HL-60 (cell line): Measurements from ENCODE around the gene ACOXL.

ENCODE experiments used
- DNase-seq, 2 experiments: peaks; one replicate each; pipeline ENCODE4 v3.0.0-alpha.2; 2010 to 2020; ENCODE audit warnings: low read depth in 1 of 2, low spot score in 1 of 2
- H3K27ac ChIP-seq: fragments of 250-450 bp; sonication (Bioruptor Pico); replicated peaks from 2 replicates; pipeline ENCODE4 v1.5.1; 2020; ENCODE audit warnings: mild to moderate bottlenecking, moderate library complexity
- H3K27me3 ChIP-seq: fragments of 250-450 bp; sonication (Bioruptor Pico); 2 replicates; pipeline ENCODE4 v1.5.1; 2021; ENCODE audit warnings: mild to moderate bottlenecking, moderate library complexity; ENCODE audit not compliant: insufficient read depth, poor library complexity, severe bottlenecking
- H3K4me3 ChIP-seq: replicated peaks from 2 replicates; pipeline ENCODE4 v1.5.1; 2011; ENCODE audit warnings: mild to moderate bottlenecking, control low read depth, low read length; ENCODE audit not compliant: insufficient read depth
- GABPA ChIP-seq: IDR thresholded peaks from 2 replicates; pipeline ENCODE4 v1.6.1; 2012; ENCODE audit warnings: low read depth
- POLR2AphosphoS5 ChIP-seq: IDR thresholded peaks from 2 replicates; pipeline ENCODE4 v1.6.1; 2012; ENCODE audit warnings: low read depth
- SPI1 ChIP-seq: IDR thresholded peaks from 2 replicates; pipeline ENCODE4 v1.6.1; 2012; ENCODE audit warnings: low read depth, mild to moderate bottlenecking, borderline replicate concordance
- TF ChIP-seq, protein P1 (sequence below): IDR thresholded peaks from 2 replicates; pipeline ENCODE4 v1.6.1; 2012; ENCODE audit warnings: low read depth; ENCODE audit not compliant: insufficient replicate concordance
- TF ChIP-seq, protein P2 (sequence below): IDR thresholded peaks from one replicate; pipeline ENCODE4 v1.5.1; 2011; ENCODE audit warnings: low read length, control low read depth, inconsistent platforms; ENCODE audit not compliant: insufficient read depth

The ACOXL gene

DNA sequence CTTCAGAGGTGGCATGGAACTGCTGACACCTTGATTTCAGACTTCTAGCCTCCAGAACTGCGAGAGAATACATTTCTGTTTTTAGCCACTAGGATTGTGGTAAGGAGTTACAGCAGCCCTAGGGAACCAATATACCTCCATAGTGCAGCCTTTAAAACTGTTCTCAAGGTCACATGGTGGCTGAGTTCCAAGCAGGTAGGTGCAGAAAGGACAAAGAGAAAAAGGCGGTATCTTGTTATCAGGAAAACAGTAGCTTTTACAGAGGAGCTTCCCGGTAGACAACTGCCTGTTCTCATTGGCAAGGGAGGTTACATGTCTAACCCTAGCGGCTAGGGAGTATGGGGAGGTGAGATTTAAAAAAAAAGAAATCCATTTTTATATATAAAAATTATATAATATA lies 292.1 kb downstream of the ACOXL start:
- no peaks in the 10 kb centered on the region for H3K27me3 ChIP-seq
- peak overlapping the region; percentile 84 for H3K27ac ChIP-seq
- H3K4me3 ChIP-seq = no peak overlapping the region
- TF ChIP-seq GABPA = no peak
- no peak for DNase-seq

DNA sequence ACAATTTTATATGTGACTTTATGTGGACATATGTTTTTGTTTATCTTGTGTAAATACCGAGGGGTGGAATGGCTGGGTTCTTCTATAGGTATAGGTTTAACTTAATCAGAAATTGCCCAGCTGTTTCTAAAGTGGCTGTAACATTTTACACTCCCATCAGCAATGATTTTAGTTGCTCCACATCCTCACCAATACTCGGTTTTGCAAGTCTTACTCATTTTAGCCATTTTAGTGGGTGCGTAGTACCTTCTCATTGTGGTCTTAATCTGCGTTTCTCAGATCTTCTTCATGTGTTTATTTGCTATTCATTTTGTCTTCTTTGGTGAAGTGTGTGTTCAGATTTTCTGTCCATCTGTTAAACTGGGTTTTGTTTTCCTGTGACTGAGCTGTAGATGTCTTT lies 292.9 kb downstream of the ACOXL start:
- TF ChIP-seq, protein P1, sequence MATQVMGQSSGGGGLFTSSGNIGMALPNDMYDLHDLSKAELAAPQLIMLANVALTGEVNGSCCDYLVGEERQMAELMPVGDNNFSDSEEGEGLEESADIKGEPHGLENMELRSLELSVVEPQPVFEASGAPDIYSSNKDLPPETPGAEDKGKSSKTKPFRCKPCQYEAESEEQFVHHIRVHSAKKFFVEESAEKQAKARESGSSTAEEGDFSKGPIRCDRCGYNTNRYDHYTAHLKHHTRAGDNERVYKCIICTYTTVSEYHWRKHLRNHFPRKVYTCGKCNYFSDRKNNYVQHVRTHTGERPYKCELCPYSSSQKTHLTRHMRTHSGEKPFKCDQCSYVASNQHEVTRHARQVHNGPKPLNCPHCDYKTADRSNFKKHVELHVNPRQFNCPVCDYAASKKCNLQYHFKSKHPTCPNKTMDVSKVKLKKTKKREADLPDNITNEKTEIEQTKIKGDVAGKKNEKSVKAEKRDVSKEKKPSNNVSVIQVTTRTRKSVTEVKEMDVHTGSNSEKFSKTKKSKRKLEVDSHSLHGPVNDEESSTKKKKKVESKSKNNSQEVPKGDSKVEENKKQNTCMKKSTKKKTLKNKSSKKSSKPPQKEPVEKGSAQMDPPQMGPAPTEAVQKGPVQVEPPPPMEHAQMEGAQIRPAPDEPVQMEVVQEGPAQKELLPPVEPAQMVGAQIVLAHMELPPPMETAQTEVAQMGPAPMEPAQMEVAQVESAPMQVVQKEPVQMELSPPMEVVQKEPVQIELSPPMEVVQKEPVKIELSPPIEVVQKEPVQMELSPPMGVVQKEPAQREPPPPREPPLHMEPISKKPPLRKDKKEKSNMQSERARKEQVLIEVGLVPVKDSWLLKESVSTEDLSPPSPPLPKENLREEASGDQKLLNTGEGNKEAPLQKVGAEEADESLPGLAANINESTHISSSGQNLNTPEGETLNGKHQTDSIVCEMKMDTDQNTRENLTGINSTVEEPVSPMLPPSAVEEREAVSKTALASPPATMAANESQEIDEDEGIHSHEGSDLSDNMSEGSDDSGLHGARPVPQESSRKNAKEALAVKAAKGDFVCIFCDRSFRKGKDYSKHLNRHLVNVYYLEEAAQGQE = no peak
- TF ChIP-seq POLR2AphosphoS5 = no peak
- TF ChIP-seq GABPA = no peak
- TF ChIP-seq, protein P2, sequence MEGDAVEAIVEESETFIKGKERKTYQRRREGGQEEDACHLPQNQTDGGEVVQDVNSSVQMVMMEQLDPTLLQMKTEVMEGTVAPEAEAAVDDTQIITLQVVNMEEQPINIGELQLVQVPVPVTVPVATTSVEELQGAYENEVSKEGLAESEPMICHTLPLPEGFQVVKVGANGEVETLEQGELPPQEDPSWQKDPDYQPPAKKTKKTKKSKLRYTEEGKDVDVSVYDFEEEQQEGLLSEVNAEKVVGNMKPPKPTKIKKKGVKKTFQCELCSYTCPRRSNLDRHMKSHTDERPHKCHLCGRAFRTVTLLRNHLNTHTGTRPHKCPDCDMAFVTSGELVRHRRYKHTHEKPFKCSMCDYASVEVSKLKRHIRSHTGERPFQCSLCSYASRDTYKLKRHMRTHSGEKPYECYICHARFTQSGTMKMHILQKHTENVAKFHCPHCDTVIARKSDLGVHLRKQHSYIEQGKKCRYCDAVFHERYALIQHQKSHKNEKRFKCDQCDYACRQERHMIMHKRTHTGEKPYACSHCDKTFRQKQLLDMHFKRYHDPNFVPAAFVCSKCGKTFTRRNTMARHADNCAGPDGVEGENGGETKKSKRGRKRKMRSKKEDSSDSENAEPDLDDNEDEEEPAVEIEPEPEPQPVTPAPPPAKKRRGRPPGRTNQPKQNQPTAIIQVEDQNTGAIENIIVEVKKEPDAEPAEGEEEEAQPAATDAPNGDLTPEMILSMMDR = no peak
- TF ChIP-seq SPI1 = no peak
- DNase-seq = no peak

DNA sequence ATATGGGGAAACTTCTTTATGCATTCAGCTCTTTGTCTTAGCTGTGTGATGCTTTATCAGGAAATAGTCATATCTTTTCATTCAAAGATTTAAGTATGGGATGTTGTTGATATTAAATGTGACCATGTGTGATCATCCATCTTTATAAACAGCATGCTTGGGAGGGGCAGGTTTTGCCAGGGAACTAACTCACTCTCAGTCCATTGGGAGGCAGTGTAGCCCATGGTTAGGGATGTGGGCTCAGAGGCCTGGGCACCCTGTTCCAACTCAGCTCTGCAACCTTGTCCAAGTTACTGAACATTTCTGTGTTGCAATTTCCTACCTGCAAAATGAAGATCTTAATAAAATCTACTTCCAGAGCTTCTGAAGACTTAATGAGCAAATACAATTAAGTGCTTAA lies 296.3 kb downstream of the ACOXL start:
- peak in 1 of 2 experiments; percentile 56 for DNase-seq
- H3K27me3 ChIP-seq = no peaks in the 10 kb centered on the region
- TF ChIP-seq, protein P2 = no peak
- TF ChIP-seq SPI1 = no peak
- TF ChIP-seq, protein P1 = no peak
- no peak for TF ChIP-seq GABPA
- no peak for TF ChIP-seq POLR2AphosphoS5
- H3K4me3 ChIP-seq = no peak overlapping the region
- peak overlapping the region; percentile 53 for H3K27ac ChIP-seq

More for the DNA sequence above, 292.9 kb downstream of the ACOXL start:
- Histone ChIP-seq H3K4me3 (no peak overlapping the region), H3K27ac (no peak overlapping the region), H3K27me3 (no peaks in the 10 kb centered on the region)

DNA sequence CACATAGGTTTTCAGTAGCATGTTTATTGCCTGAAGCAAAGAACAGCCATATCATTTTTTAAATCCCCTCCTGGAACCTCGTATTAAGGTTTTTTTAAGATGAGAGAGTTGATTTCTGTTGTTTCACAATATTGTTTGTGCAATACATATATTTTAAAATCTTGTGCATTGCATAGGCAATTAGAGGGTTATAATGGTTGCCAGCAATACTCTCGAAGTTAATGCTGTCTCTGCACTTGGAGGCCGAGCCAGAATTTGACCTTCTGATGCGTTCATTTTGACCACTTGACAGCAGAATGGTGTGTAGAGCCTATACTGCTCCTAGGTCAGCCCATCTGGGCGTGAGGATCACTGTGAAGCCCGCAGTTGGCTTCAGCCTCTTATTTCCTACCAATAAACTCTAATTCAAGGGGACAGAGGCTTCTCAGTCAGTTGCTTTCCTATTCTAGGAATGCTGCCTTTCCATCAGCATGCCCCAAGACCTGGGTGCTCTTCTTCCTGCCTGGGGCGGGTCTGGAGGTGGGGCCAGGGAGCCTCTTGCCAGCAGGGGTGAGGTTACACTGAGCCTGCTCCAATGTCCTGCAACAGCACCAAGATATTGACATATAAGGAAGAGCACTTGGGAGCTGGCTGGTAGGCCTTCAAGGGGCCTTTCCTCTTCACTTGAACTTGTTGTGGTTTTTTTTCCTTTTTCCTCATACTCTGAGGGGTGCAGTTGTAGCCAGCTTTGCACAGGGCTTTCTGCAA lies 297.0 kb downstream of the ACOXL start:
- no peak for TF ChIP-seq GABPA
- no peak for TF ChIP-seq POLR2AphosphoS5
- TF ChIP-seq, protein P2 = no peak
- no peak for TF ChIP-seq SPI1
- DNase-seq = peak; percentile 60 to 72
- Histone ChIP-seq H3K27ac (peak overlapping the region; percentile 53), H3K27me3 (no peaks in the 10 kb centered on the region), H3K4me3 (no peak overlapping the region)
